HEK293 (cell line): Measurements from ENCODE around the gene DCC.

Source experiments
- ZNF629 ChIP-seq: fragments of 450-650 bp; formaldehyde crosslinking; IDR thresholded peaks from 2 replicates; pipeline ENCODE4 v1.5.1; 2017; ENCODE audit warnings: missing biosample characterization, missing genetic modification characterization
- ZNF768 ChIP-seq: fragments of 450-650 bp; formaldehyde crosslinking; IDR thresholded peaks from 2 replicates; pipeline ENCODE4 v1.5.1; 2018; ENCODE audit warnings: missing biosample characterization, mild to moderate bottlenecking, missing genetic modification characterization
- ZNF777 ChIP-seq: fragments of 450-650 bp; formaldehyde crosslinking; IDR thresholded peaks from 2 replicates; pipeline ENCODE4 v1.5.1; 2017; ENCODE audit warnings: missing biosample characterization, missing genetic modification characterization, borderline replicate concordance
- TF ChIP-seq, protein P1 (sequence below): fragments of 450-650 bp; formaldehyde crosslinking; IDR thresholded peaks from 2 replicates; pipeline ENCODE4 v1.5.1; 2016; ENCODE audit warnings: missing biosample characterization, missing genetic modification characterization
- TF ChIP-seq, protein P2 (sequence below): fragments of 450-650 bp; formaldehyde crosslinking; IDR thresholded peaks from 2 replicates; pipeline ENCODE4 v1.5.1; 2017; ENCODE audit warnings: missing biosample characterization, missing genetic modification characterization

DNA sequence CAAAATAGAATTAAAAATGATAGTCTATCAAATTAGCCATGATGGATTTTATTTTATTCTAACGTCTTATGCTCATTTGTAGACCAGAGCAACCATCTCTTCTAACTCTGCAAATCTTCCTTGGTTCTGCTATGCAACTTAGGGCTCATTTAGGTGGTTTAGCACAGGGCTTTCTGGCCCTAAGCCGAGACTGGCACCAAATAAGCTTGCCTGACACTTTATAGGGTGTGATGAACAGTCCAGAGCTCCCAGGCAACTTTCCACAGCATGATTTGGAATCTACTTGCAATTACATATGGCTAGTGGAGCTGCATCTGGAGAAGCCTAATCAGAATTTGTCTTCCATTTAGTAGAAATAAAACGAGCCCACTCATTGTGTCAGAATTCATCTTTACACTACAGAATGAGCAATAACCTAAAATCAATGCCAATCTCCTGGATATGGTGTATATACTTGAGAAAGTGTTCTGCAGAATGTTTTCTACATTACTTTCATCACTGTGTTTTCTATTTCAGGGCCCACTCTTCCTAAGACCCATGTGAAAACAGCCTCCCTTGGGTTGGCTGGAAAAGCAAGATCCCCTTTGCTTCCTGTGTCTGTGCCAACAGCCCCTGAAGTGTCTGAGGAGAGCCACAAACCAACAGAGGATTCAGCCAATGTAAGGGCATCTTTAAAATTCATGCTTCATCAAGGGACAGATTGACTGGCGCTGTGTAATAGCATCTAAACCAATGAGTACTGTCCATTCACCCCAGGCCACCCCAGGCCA, 1186.3 kb downstream of the DCC start:
- TF ChIP-seq, protein P1, sequence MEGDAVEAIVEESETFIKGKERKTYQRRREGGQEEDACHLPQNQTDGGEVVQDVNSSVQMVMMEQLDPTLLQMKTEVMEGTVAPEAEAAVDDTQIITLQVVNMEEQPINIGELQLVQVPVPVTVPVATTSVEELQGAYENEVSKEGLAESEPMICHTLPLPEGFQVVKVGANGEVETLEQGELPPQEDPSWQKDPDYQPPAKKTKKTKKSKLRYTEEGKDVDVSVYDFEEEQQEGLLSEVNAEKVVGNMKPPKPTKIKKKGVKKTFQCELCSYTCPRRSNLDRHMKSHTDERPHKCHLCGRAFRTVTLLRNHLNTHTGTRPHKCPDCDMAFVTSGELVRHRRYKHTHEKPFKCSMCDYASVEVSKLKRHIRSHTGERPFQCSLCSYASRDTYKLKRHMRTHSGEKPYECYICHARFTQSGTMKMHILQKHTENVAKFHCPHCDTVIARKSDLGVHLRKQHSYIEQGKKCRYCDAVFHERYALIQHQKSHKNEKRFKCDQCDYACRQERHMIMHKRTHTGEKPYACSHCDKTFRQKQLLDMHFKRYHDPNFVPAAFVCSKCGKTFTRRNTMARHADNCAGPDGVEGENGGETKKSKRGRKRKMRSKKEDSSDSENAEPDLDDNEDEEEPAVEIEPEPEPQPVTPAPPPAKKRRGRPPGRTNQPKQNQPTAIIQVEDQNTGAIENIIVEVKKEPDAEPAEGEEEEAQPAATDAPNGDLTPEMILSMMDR, result no peak
- TF ChIP-seq ZNF777 (no peak), ZNF629 (tag by site-specific recombination) (no peak), ZNF768 (tag by site-specific recombination) (no peak)
- TF ChIP-seq, protein P2, sequence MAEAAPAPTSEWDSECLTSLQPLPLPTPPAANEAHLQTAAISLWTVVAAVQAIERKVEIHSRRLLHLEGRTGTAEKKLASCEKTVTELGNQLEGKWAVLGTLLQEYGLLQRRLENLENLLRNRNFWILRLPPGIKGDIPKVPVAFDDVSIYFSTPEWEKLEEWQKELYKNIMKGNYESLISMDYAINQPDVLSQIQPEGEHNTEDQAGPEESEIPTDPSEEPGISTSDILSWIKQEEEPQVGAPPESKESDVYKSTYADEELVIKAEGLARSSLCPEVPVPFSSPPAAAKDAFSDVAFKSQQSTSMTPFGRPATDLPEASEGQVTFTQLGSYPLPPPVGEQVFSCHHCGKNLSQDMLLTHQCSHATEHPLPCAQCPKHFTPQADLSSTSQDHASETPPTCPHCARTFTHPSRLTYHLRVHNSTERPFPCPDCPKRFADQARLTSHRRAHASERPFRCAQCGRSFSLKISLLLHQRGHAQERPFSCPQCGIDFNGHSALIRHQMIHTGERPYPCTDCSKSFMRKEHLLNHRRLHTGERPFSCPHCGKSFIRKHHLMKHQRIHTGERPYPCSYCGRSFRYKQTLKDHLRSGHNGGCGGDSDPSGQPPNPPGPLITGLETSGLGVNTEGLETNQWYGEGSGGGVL, result no peak
